K562 (cell line): Measurements from ENCODE around the gene GPATCH11. TPM values are rescaled to one million over a fixed set of nuclear protein-coding genes. Genes with fewer than 3 reads are reported as not detected.
A peak's percentile ranks its signal among the peaks of the same experiment; 100 is the strongest.

Source experiments
- BHLHE40 ChIP-seq: IDR thresholded peaks from 2 replicates; pipeline ENCODE4 v1.6.1; 2011; ENCODE audit warnings: low read length, improper control_type of control experiment
- BRF1 ChIP-seq: IDR thresholded peaks from 3 replicates; pipeline ENCODE4 v1.6.1; 2011; ENCODE audit warnings: borderline replicate concordance, mild to moderate bottlenecking; ENCODE audit not compliant: insufficient read length; ENCODE audit errors: extremely low read depth
- CHAMP1 ChIP-seq: fragments of 450-650 bp; IDR thresholded peaks from 2 replicates; pipeline ENCODE4 v1.6.1; 2016; ENCODE audit warnings: mild to moderate bottlenecking
- CHD2 ChIP-seq: IDR thresholded peaks from 2 replicates; pipeline ENCODE4 v1.6.1; 2011; ENCODE audit warnings: low read depth, low read length
- DACH1 ChIP-seq: fragments of 450-650 bp; IDR thresholded peaks from 2 replicates; pipeline ENCODE4 v1.6.1; 2018; ENCODE audit not compliant: partially characterized antibody
- E2F3 ChIP-seq: fragments of 250-450 bp; sonication (Bioruptor Pico); IDR thresholded peaks from 2 replicates; pipeline ENCODE4 v1.4.0; 2020; ENCODE audit warnings: mild to moderate bottlenecking
- EP400 ChIP-seq: fragments of 450-650 bp; IDR thresholded peaks from 2 replicates; pipeline ENCODE4 v1.6.1; 2017; ENCODE audit warnings: antibody characterized with exemption, mild to moderate bottlenecking, moderate library complexity
- FUS ChIP-seq: fragments of 200-400 bp; formaldehyde crosslinking; optimal IDR thresholded peaks from 2 replicates; pipeline ENCODE3; 2017; ENCODE audit warnings: low read depth, low read length
- HOMEZ ChIP-seq: fragments of 250-450 bp; sonication (Bioruptor Pico); IDR thresholded peaks from 2 replicates; pipeline ENCODE4 v1.4.0; 2020; ENCODE audit warnings: mild to moderate bottlenecking, moderate library complexity
- MAFG ChIP-seq: fragments of 450-650 bp; conservative IDR thresholded peaks from 2 replicates; pipeline ENCODE4 v1.6.1; 2016; ENCODE audit warnings: missing genetic modification characterization, missing compliant biosample characterization
- SMAD3 ChIP-seq: fragments of 450-650 bp; formaldehyde crosslinking; conservative IDR thresholded peaks from 2 replicates; pipeline ENCODE4 v1.4.0; 2020; ENCODE audit warnings: mild to moderate bottlenecking
- TAF7 ChIP-seq: fragments of 450-650 bp; IDR thresholded peaks from 2 replicates; pipeline ENCODE4 v1.6.1; 2016; ENCODE audit warnings: missing genetic modification characterization, missing compliant biosample characterization
- TBL1XR1 ChIP-seq, 2 experiments: IDR thresholded peaks; 2 replicates each; pipeline ENCODE4 v1.6.1; 2012; ENCODE audit warnings: improper control_type of control experiment in 2 of 2, low read length in 2 of 2, mild to moderate bottlenecking in 1 of 2
- TRIM24 ChIP-seq, 2 experiments: fragments of 450-650 bp; IDR thresholded peaks; 2 replicates each; pipeline ENCODE4 v1.6.1; 2016
- ZBTB11 ChIP-seq, 3 experiments: fragments of 200-800 bp in 1 of 3; fragments of 250-450 bp in 1 of 3; fragments of 450-650 bp in 1 of 3; sonication (Bioruptor Pico) in 1 of 3; sonication (Bioruptor generic) in 1 of 3; formaldehyde crosslinking in 1 of 3; IDR thresholded peaks; 2 replicates each; pipeline versions ENCODE4 v1.6.1 to v1.8.0; 2016 to 2022; ENCODE audit warnings: mild to moderate bottlenecking in 2 of 3, missing genetic modification characterization in 2 of 3, missing compliant biosample characterization in 1 of 3, moderate library complexity in 1 of 3
- ZBTB26 ChIP-seq: fragments of 450-650 bp; formaldehyde crosslinking; IDR thresholded peaks from 2 replicates; pipeline ENCODE4 v1.4.0; 2022; ENCODE audit warnings: missing genetic modification characterization
- ZNF174 ChIP-seq: fragments of 250-450 bp; sonication (Bioruptor Pico); IDR thresholded peaks from 2 replicates; pipeline ENCODE4 v1.4.0; 2020; ENCODE audit warnings: mild to moderate bottlenecking
- ZNF75A ChIP-seq: fragments of 450-650 bp; formaldehyde crosslinking; IDR thresholded peaks from 2 replicates; pipeline ENCODE4 v1.4.0; 2020; ENCODE audit warnings: mild to moderate bottlenecking
- polyA plus RNA-seq, 8 experiments: library from polyadenylated mRNA; depleted of rRNA in 4 of 8; stranded (reverse) in 5 of 8; unstranded in 3 of 8; fragments of >200 nt; fragmentation: Nextera tagmentation in 2 of 8; fragmentation: Illumina TruSeq in 1 of 8; extraction: Ambion mirVana in 2 of 8; extraction: Trizol in 1 of 8; gene quantifications; 2 replicates each; pipeline versions ENCODE4 v1.2.1 to v1.2.3, GENCODE V29; 2011 to 2014; ENCODE audit warnings: inconsistent platforms in 1 of 8, missing spikeins in 1 of 8
- total RNA-seq, 7 experiments: library from RNA; depleted of rRNA in 6 of 7; stranded (reverse); fragments of >200 nt in 6 of 7; fragmentation: Illumina TruSeq in 2 of 7; extraction: Trizol in 2 of 7; gene quantifications; 2 replicates each; pipeline versions ENCODE4 v1.2.1 to v1.2.3, GENCODE V29; 2011 to 2021; ENCODE audit warnings: low replicate concordance in 1 of 7

The GPATCH11 gene
- total and polyA plus RNA-seq, 9 of the 15 experiments (the other 6 are each of a cell fraction or from before 2014, with no cell fraction given): 7.9 to 23.9 (median 15.2) TPM

- TF ChIP-seq HOMEZ (CRISPR knock-in tag) (no peak), DACH1 (peak; percentile 84), ZBTB11 (CRISPR knock-in tag; IDR thresholded peaks at IDR 0.05) (peak in 1 of 3 experiments; percentile 88; a peak in 2 of 6 replicates), TBL1XR1 (IDR thresholded peaks at IDR 0.05; ENCODE audit: low read length in 2 of 2) (no peak), TRIM24 (IDR thresholded peaks at IDR 0.05) (no peak), E2F3 (CRISPR knock-in tag) (no peak), BRF1 (no peak), BHLHE40 (no peak), EP400 (peak; percentile 82), FUS (no peak), ZNF174 (CRISPR knock-in tag) (no peak), CHAMP1 (no peak), TAF7 (tag) (no peak), MAFG (tag) (no peak), ZNF75A (CRISPR knock-in tag) (no peak), ZBTB26 (CRISPR knock-in tag) (no peak), CHD2 (0 out of 2 replicates have a peak, but pooled peaks have one; percentile 12), SMAD3 (no peak)
Observed at GRCh38 chr2:37083873-37084794, at the start of gene GPATCH11, which contains the start of gene HEATR5B (continued).
